GM23248 (cell line): ENCODE results near the gene ZSCAN20. TPM values are rescaled to one million over a fixed set of nuclear protein-coding genes. Genes with fewer than 3 reads are reported as not detected.

ENCODE experiments used
- DNase-seq: peaks from one replicate; pipeline ENCODE4 v3.0.0-alpha.2; 2015
- H2AFZ ChIP-seq: fragments of 200-600 bp; sonication (generic); 2 replicates; pipeline ENCODE4 v1.6.1; 2016; ENCODE audit warnings: antibody characterized with exemption
- H3F3A ChIP-seq: fragments of 200-600 bp; sonication (generic); 2 replicates; pipeline ENCODE4 v1.6.1; 2016; ENCODE audit warnings: mild to moderate bottlenecking, antibody characterized with exemption, mixed run types; ENCODE audit not compliant: insufficient read depth
- H3K27ac ChIP-seq: fragments of 200-600 bp; sonication (generic); 2 replicates; pipeline ENCODE4 v1.5.1; 2016; ENCODE audit warnings: mild to moderate bottlenecking
- H3K27me3 ChIP-seq: fragments of 200-600 bp; sonication (generic); replicated peaks from 2 replicates; pipeline ENCODE4 v1.6.1; 2016; ENCODE audit warnings: mild to moderate bottlenecking; ENCODE audit not compliant: insufficient read depth
- H3K36me3 ChIP-seq: fragments of 200-600 bp; sonication (generic); 2 replicates; pipeline ENCODE4 v1.6.1; 2016; ENCODE audit warnings: low read depth, mild to moderate bottlenecking
- H3K4me1 ChIP-seq: fragments of 200-600 bp; sonication (generic); 2 replicates; pipeline ENCODE4 v1.6.1; 2016; ENCODE audit warnings: mild to moderate bottlenecking; ENCODE audit not compliant: insufficient read depth
- H3K4me2 ChIP-seq: fragments of 200-600 bp; sonication (generic); one replicate; pipeline ENCODE4 v1.6.1; 2016; ENCODE audit warnings: mild to moderate bottlenecking; ENCODE audit not compliant: unreplicated experiment
- H3K4me3 ChIP-seq: fragments of 200-600 bp; sonication (generic); 2 replicates; pipeline ENCODE4 v1.5.1; 2016; ENCODE audit warnings: mild to moderate bottlenecking
- H3K79me2 ChIP-seq: fragments of 200-600 bp; sonication (generic); 2 replicates; pipeline ENCODE4 v1.6.1; 2016; ENCODE audit warnings: mild to moderate bottlenecking; ENCODE audit not compliant: insufficient read depth
- H3K9ac ChIP-seq: fragments of 200-600 bp; sonication (generic); 2 replicates; pipeline ENCODE4 v1.6.1; 2016; ENCODE audit warnings: mild to moderate bottlenecking
- H3K9me2 ChIP-seq: fragments of 200-600 bp; sonication (generic); 2 replicates; pipeline ENCODE4 v1.6.1; 2016; ENCODE audit warnings: mixed run types, mild to moderate bottlenecking, moderate library complexity; ENCODE audit not compliant: insufficient read depth
- H3K9me3 ChIP-seq: fragments of 200-600 bp; sonication (generic); one replicate; pipeline ENCODE4 v1.6.1; 2017; ENCODE audit warnings: low read depth
- H4K20me1 ChIP-seq: fragments of 200-600 bp; sonication (generic); 2 replicates; pipeline ENCODE4 v1.6.0; 2016; ENCODE audit not compliant: insufficient read depth
- EZH2 ChIP-seq: fragments of 200-600 bp; sonication (generic); IDR thresholded peaks from 2 replicates; pipeline ENCODE4 v1.6.1; 2018; ENCODE audit warnings: antibody characterized with exemption, mild to moderate bottlenecking; ENCODE audit not compliant: insufficient read depth, poor library complexity, severe bottlenecking
- EZH2phosphoT487 ChIP-seq: fragments of 200-600 bp; sonication (generic); IDR thresholded peaks from 2 replicates; pipeline ENCODE4 v1.6.1; 2018; ENCODE audit warnings: antibody characterized with exemption, moderate library complexity, mild to moderate bottlenecking, low read depth; ENCODE audit not compliant: insufficient read depth
- WGBS, 2 experiments: methylation state at CpG; one replicate each; pipeline ENCODE4 v1.1.6; 2015 to 2017; ENCODE audit warnings: low lambda C conversion rate in 2 of 2, low coverage in 1 of 2; ENCODE audit errors: missing lambda C conversion rate in 2 of 2; 5-methylcytosine and 5-hydroxymethylcytosine counted together
- in situ Hi-C: fragments of 300-500 bp; cut with MboI; formaldehyde crosslinking; loops from 2 replicates; pipeline ENCODE4 v1.15.0; 2020
- polyA plus RNA-seq: library from polyadenylated mRNA; unstranded; fragments of >200 nt; fragmentation: Nextera tagmentation; extraction: Ambion mirVana; gene quantifications from 2 replicates; pipeline ENCODE4 v1.2.1, GENCODE V29; 2016
- total RNA-seq: library from RNA; depleted of rRNA; stranded (reverse); fragments of >200 nt; shearing (Covaris generic); gene quantifications from 2 replicates; pipeline ENCODE4 v1.2.3, GENCODE V29; 2014

The ZSCAN20 gene
- total and polyA plus RNA-seq, 2 experiments from 2014 or later = 1.7 to 9.5 TPM

DNA sequence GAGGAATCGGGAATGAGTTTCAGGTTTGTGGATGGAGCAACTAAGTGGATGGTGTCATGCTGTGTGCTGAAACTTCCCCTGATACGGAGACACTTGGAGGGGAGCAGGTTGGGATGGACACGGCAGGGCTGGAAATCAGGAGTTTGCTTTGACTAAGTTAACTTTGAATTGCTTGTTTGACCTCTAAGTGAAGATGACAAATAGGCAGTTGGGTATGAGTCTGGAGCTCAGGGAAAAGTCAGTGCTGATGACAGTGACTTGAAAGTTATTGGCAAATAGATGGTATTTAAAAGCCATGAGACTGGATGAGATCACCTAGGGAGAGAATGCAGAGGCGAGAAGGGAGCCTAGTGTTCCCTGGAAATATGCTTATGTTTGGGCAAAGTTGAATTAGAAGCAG, 12.8 kb upstream of the ZSCAN20 start:
- peak; percentile 92 for DNase-seq
- H3K4me1 ChIP-seq = peaks cover 28% of the 10 kb centered on the region
- H3K9me2 ChIP-seq = no peaks in the 10 kb centered on the region
- 13 to 20% methylated on average over 4 of the region's 4 CpGs for WGBS, 2 experiments
- peak overlapping the region; percentile 2 for H3K4me2 ChIP-seq
- H3K9ac ChIP-seq = peak overlapping the region; percentile 38; the same call in 1 of the 2 replicates
- no peaks in the 10 kb centered on the region for H3K79me2 ChIP-seq
- no peaks in the 10 kb centered on the region for H3K36me3 ChIP-seq
- no peak overlapping the region for H3K4me3 ChIP-seq
- in situ Hi-C loops = loop anchor here (25.0 kb wide), 1 partner anchor 172 kb away; no protein-coding TSS in a partner anchor
- H3F3A ChIP-seq = peaks cover 11% of the 10 kb centered on the region
- H2AFZ ChIP-seq = no peak overlapping the region
- H3K9me3 ChIP-seq = no peaks in the 10 kb centered on the region
- no peaks in the 10 kb centered on the region for H4K20me1 ChIP-seq
- H3K27ac ChIP-seq = peak overlapping the region; percentile 73
- H3K27me3 ChIP-seq = no peaks in the 10 kb centered on the region
- TF ChIP-seq EZH2 (no peak), EZH2phosphoT487 (no peak)

DNA sequence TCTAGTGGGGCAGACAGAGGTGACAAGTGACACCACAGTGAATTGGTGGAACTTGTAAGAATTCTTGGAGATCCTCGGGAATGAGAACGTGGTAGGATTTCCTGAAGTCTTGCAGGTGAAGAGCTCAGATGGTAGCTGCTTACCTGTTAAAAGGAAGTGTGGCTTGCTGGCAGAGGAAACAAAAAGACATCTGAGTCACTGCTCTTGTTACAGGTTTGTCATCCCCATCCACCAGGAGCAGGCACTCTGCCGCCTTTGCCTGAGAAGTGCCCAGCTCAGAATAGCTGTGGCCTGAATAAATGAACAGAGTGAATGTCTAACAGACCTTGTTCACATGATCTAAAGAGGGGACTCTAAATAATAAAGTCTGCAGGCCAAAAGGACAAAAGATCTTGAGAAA, 12.3 kb upstream of the ZSCAN20 start:
- Histone ChIP-seq H2AFZ (no peak overlapping the region), H3K9me3 (no peaks in the 10 kb centered on the region), H3K27me3 (no peaks in the 10 kb centered on the region), H3K9me2 (no peaks in the 10 kb centered on the region), H4K20me1 (no peaks in the 10 kb centered on the region), H3K4me2 (peak overlapping the region; percentile 2), H3F3A (peaks cover 11% of the 10 kb centered on the region), H3K79me2 (no peaks in the 10 kb centered on the region), H3K36me3 (no peaks in the 10 kb centered on the region), H3K9ac (0 out of 2 replicates have a peak overlapping the region, but pooled peaks have one; percentile 14), H3K4me3 (no peak overlapping the region), H3K27ac (peak overlapping the region; percentile 73), H3K4me1 (peaks cover 28% of the 10 kb centered on the region)
- WGBS, 2 experiments = 88 to 95% methylated on average over 3 of the region's 3 CpGs
- in situ Hi-C loops = loop anchor here (25.0 kb wide), 1 partner anchor 173 kb away; no protein-coding TSS in a partner anchor
- DNase-seq = peak; percentile 25
- no peak for TF ChIP-seq EZH2phosphoT487
- no peak for TF ChIP-seq EZH2

DNA sequence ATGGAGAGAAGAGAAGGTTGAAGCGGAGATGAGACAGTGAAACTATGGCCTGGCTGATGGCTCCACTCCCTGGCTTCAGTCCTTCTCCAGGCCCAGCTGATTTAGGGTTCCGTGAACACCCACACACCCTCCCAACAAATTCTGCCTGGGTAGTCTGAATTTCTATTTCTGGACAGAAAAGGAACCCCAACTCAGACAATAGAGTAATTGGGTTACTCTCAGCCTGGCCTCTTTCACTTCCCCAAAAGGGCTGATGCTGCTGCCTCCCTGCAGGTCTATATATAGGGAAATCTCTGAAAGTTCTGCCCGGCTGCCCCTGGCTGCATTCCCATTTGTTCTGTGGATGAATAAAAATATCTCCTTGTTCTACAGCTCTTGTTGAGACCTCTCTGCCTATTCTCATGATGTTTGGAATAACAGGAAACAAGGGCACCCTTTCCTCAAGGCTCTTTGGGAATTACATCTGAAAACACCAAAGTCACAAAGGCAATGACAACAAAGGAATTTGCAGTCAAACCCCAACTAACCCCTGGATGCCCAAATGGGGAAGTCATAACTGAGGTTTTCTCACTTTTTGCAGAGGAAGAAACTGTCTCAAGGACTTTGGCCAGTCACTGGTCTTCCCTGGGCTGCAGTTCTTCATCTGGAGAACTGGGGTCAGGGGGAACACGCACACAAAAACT, 11.4 kb upstream of the ZSCAN20 start:
- Histone ChIP-seq H2AFZ (no peak overlapping the region), H3K27ac (no peak overlapping the region), H3K4me1 (peaks cover 26% of the 10 kb centered on the region), H3K9me3 (no peaks in the 10 kb centered on the region), H3K79me2 (no peaks in the 10 kb centered on the region), H3K4me3 (no peak overlapping the region), H3K9ac (no peak overlapping the region), H3K27me3 (no peaks in the 10 kb centered on the region), H3K4me2 (no peak overlapping the region), H4K20me1 (no peaks in the 10 kb centered on the region), H3K9me2 (no peaks in the 10 kb centered on the region), H3K36me3 (no peaks in the 10 kb centered on the region), H3F3A (peaks cover 11% of the 10 kb centered on the region)
- TF ChIP-seq EZH2phosphoT487 (no peak), EZH2 (no peak)
- DNase-seq = no peak
- 85 to 88% methylated on average over 3 to 4 of the region's 4 CpGs for WGBS, 2 experiments
- in situ Hi-C loops = loop anchor here (25.0 kb wide), 1 partner anchor 174 kb away; no protein-coding TSS in a partner anchor

DNA sequence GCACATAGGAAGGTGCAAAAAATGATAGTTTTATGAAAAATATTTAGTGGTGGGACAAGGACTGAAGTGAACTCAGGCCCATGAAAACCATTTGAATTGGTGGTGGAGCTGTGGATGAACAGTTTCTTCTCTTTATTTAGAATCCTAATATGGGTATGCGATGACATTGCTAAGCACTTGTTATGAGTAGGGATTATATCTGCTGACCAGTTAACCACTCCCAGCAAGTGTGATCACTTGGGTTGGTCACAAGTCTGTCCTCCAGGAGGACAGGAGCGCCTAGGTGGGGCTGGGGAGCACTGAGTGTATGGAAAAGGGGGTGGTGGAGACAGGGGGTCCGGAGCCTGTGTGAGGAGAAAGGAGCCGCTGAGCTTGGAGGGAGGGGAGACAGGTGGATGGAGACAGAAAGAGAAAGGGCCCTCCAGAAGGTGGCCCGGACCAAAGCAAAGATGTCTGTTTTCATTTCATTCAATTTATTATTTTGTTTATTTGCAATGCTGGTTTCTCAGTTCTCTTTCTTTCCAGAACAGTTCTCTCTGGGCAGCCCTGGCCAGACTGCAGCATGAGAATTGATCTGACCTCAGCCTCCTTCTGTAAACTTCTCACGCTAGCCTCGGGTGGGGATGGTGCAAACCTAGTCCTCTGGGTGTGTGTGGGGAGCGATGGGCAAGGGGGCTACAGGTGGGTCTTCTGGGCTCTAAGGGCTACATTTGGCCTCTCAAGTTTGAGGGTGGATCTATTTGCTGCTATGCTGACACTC, 9.9 kb upstream of the ZSCAN20 start:
- Histone ChIP-seq H3K27me3 (no peaks in the 10 kb centered on the region), H3K27ac (no peak overlapping the region), H3K36me3 (no peaks in the 10 kb centered on the region), H3K9ac (no peak overlapping the region), H3K4me2 (no peak overlapping the region), H2AFZ (no peak overlapping the region), H3K79me2 (no peaks in the 10 kb centered on the region), H3F3A (peaks cover 11% of the 10 kb centered on the region), H3K9me3 (no peaks in the 10 kb centered on the region), H3K4me3 (no peak overlapping the region), H3K4me1 (peaks cover 25% of the 10 kb centered on the region), H4K20me1 (no peaks in the 10 kb centered on the region), H3K9me2 (no peaks in the 10 kb centered on the region)
- WGBS, 2 experiments = 93 to 97% methylated on average over 8 of the region's 8 CpGs
- DNase-seq = no peak
- in situ Hi-C loops = loop anchor here (25.0 kb wide), 1 partner anchor 175 kb away; no protein-coding TSS in a partner anchor
- no peak for TF ChIP-seq EZH2
- no peak for TF ChIP-seq EZH2phosphoT487
